OCI-LY7 (cell line): Measurements from ENCODE around the gene PLK5. TPM values are rescaled to one million over a fixed set of nuclear protein-coding genes. Genes with fewer than 3 reads are reported as not detected.

Source experiments
- BruUV-seq: library from RNA; stranded (reverse); fragments of 400-500 nt; replicated peaks from 2 replicates; lab custom pipeline; 2021; lab: Mats Ljungman, UMichigan
- CTCF ChIA-PET: fragments of 300-600 bp; sonication (Branson Sonifier 250); formaldehyde crosslinking; loops from one replicate; lab custom pipeline; 2022; ENCODE audit warnings: antibody characterized with exemption; ENCODE audit not compliant: unreplicated experiment; lab: Charles Lee
- POLR2A ChIA-PET: fragments of 300-600 bp; sonication (Branson Sonifier 250); formaldehyde crosslinking; loops from one replicate; lab custom pipeline; 2022; ENCODE audit warnings: antibody characterized with exemption; lab: Charles Lee
- DNase-seq: peaks from one replicate; pipeline ENCODE4 v3.0.0-alpha.2; 2015; ENCODE audit warnings: low spot score
- H2AFZ ChIP-seq: fragments of 200-600 bp; sonication (generic), shearing (Covaris generic); 2 replicates; pipeline ENCODE4 v1.6.1; 2014; ENCODE audit warnings: mild to moderate bottlenecking, antibody characterized with exemption, low read length, moderate library complexity
- H3K27ac ChIP-seq: fragments of 200-600 bp; sonication (generic); 2 replicates; pipeline ENCODE4 v1.5.1; 2014; ENCODE audit warnings: mixed run types, low read depth, mild to moderate bottlenecking, moderate library complexity, low read length, inconsistent platforms; ENCODE audit not compliant: poor library complexity, severe bottlenecking
- H3K36me3 ChIP-seq: fragments of 200-600 bp; sonication (generic); 2 replicates; pipeline ENCODE4 v1.6.1; 2014; ENCODE audit warnings: mild to moderate bottlenecking, antibody characterized with exemption, low read length, moderate library complexity, mixed read lengths; ENCODE audit not compliant: insufficient read depth
- H3K4me1 ChIP-seq: fragments of 200-600 bp; sonication (generic); 2 replicates; pipeline ENCODE4 v1.5.1; 2014; ENCODE audit warnings: mild to moderate bottlenecking, low read length; ENCODE audit not compliant: insufficient read depth, poor library complexity, severe bottlenecking
- H3K4me2 ChIP-seq: fragments of 200-600 bp; sonication (generic); 2 replicates; pipeline ENCODE4 v1.6.1; 2014; ENCODE audit warnings: mild to moderate bottlenecking, low read length
- H3K4me3 ChIP-seq: fragments of 200-600 bp; sonication (generic); 2 replicates; pipeline ENCODE4 v1.5.1; 2014; ENCODE audit warnings: mild to moderate bottlenecking, low read depth, low read length; ENCODE audit not compliant: poor library complexity, severe bottlenecking
- H3K79me2 ChIP-seq: fragments of 200-600 bp; sonication (generic); 2 replicates; pipeline ENCODE4 v1.6.1; 2016; ENCODE audit warnings: low read depth, mild to moderate bottlenecking, low read length, moderate library complexity, mixed read lengths; ENCODE audit not compliant: insufficient read depth
- H3K9me2 ChIP-seq: fragments of 200-600 bp; sonication (generic); 2 replicates; pipeline ENCODE4 v1.6.1; 2016; ENCODE audit warnings: mild to moderate bottlenecking, low read length, mixed read lengths; ENCODE audit not compliant: insufficient read depth
- H3K9me3 ChIP-seq: fragments of 200-600 bp; sonication (generic); 2 replicates; pipeline ENCODE4 v1.6.1; 2014; ENCODE audit warnings: mild to moderate bottlenecking, mixed run types, low read length, mixed read lengths
- H4K20me1 ChIP-seq: fragments of 200-600 bp; sonication (generic); 2 replicates; pipeline ENCODE4 v1.6.1; 2014; ENCODE audit warnings: mild to moderate bottlenecking, antibody characterized with exemption, low read length, moderate library complexity, mixed read lengths; ENCODE audit not compliant: insufficient read depth
- CTCF ChIP-seq: fragments of 200-600 bp; sonication (generic); conservative IDR thresholded peaks from 2 replicates; pipeline ENCODE4 v1.5.1; 2014; ENCODE audit warnings: mild to moderate bottlenecking, antibody characterized with exemption, low read length, moderate library complexity, mixed read lengths
- EZH2phosphoT487 ChIP-seq: fragments of 200-600 bp; sonication (generic); IDR thresholded peaks from 2 replicates; pipeline ENCODE4 v1.6.1; 2018; ENCODE audit warnings: low read depth, borderline replicate concordance, mild to moderate bottlenecking, mixed run types, antibody characterized with exemption, low read length, moderate library complexity, mixed read lengths
- intact Hi-C: fragments of 100-400 bp; cut with micrococcal nuclease; formaldehyde crosslinking; loops from one replicate; pipeline ENCODE4 v1.10.0; 2022; ENCODE audit not compliant: unreplicated experiment
- total RNA-seq, 2 experiments: library from RNA; depleted of rRNA in 1 of 2; stranded (reverse); fragments of >200 nt in 1 of 2; shearing (Covaris generic) in 1 of 2; gene quantifications; 2 replicates each; pipeline ENCODE4 v1.2.3, GENCODE V29; 2014 to 2022

Gene PLK5
- total RNA-seq, 2 experiments from 2014 or later = 0.17 TPM; not detected in 1

GRCh38 chr19:1569997-1570396, 46.1 kb downstream of the PLK5 start:
- no peak overlapping the region for H2AFZ ChIP-seq
- no peaks in the 10 kb centered on the region for H3K79me2 ChIP-seq
- peaks cover 4% of the 10 kb centered on the region; the same call in 1 of the 2 replicates for H3K36me3 ChIP-seq
- no peak overlapping the region for H3K4me3 ChIP-seq
- H3K9me2 ChIP-seq = no peaks in the 10 kb centered on the region
- H3K4me1 ChIP-seq = peaks cover 13% of the 10 kb centered on the region
- no peak overlapping the region for H3K4me2 ChIP-seq
- H4K20me1 ChIP-seq = no peaks in the 10 kb centered on the region
- ChIA-PET CTCF (no interaction called here), POLR2A (no interaction called here)
- TF ChIP-seq CTCF = no peak
- no peak for TF ChIP-seq EZH2phosphoT487
- no peak for DNase-seq
- intact Hi-C loops = no loop called here
- H3K27ac ChIP-seq = no peak overlapping the region
- no peaks in the 10 kb centered on the region for H3K9me3 ChIP-seq
- no TSS peak for BruUV-seq

- ChIA-PET POLR2A (interaction anchor here (0.6 kb wide), 1 partner anchor 1373 kb away, joined by 4 read pairs; no protein-coding TSS in a partner anchor), CTCF (no interaction called here)
- Histone ChIP-seq H3K4me3 (no peak overlapping the region), H3K4me2 (no peak overlapping the region), H4K20me1 (no peaks in the 10 kb centered on the region), H3K79me2 (no peaks in the 10 kb centered on the region), H3K27ac (no peak overlapping the region), H2AFZ (no peak overlapping the region), H3K9me2 (no peaks in the 10 kb centered on the region), H3K9me3 (no peaks in the 10 kb centered on the region), H3K36me3 (peaks cover 7% of the 10 kb centered on the region; the same call in 1 of the 2 replicates), H3K4me1 (peaks cover 13% of the 10 kb centered on the region)
- intact Hi-C loops = no loop called here
- no peak for DNase-seq
- TF ChIP-seq CTCF (no peak), EZH2phosphoT487 (no peak)
- no TSS peak for BruUV-seq
Measured at GRCh38 chr19:1570836-1571235, 47.0 kb downstream of the PLK5 start.

GRCh38 chr19:1571358-1571757, 47.5 kb downstream of the PLK5 start:
- H3K4me2 ChIP-seq = no peak overlapping the region
- no peak overlapping the region for H2AFZ ChIP-seq
- H3K4me1 ChIP-seq = peaks cover 13% of the 10 kb centered on the region
- H3K4me3 ChIP-seq = no peak overlapping the region
- no peak for DNase-seq
- intact Hi-C loops = no loop called here
- TF ChIP-seq CTCF (no peak), EZH2phosphoT487 (no peak)
- no TSS peak for BruUV-seq
- no peaks in the 10 kb centered on the region for H4K20me1 ChIP-seq
- no peak overlapping the region for H3K27ac ChIP-seq
- no peaks in the 10 kb centered on the region for H3K9me2 ChIP-seq
- no peaks in the 10 kb centered on the region for H3K79me2 ChIP-seq
- ChIA-PET POLR2A (no interaction called here), CTCF (no interaction called here)
- no peaks in the 10 kb centered on the region for H3K9me3 ChIP-seq
- peaks cover 13% of the 10 kb centered on the region for H3K36me3 ChIP-seq
